Adrenal gland (tissue), 12 donors: Measurements from ENCODE around the gene CCDC9B. TPM values are rescaled to one million over a fixed set of nuclear protein-coding genes. Genes with fewer than 3 reads are reported as not detected.

ENCODE experiments used
- DNase-seq, 7 donors: peaks; one replicate each; pipeline ENCODE4 v3.0.0-alpha.2; 2019 to 2020
- H3K27ac ChIP-seq, 5 donors: fragments of 200-600 bp; sonication (generic) in 4 of 5; 1 replicate in 3 of 5; 2 replicates in 2 of 5; pipeline versions ENCODE4 v1.5.1 to v1.8.0; 2016 to 2020; ENCODE audit warnings: mild to moderate bottlenecking in 1 of 5
- H3K27me3 ChIP-seq: fragments of 200-600 bp; 2 replicates; pipeline ENCODE4 v1.8.0; 2021
- H3K36me3 ChIP-seq, 2 donors: fragments of 200-600 bp; replicated peaks in 1 of 2; 1 replicate in 1 of 2; 2 replicates in 1 of 2; pipeline versions ENCODE4 v1.5.1 to v1.8.0; 2018 to 2022
- H3K4me1 ChIP-seq, 2 donors: fragments of 200-600 bp; replicated peaks in 1 of 2; 1 replicate in 1 of 2; 2 replicates in 1 of 2; pipeline versions ENCODE4 v1.5.1 to v1.8.0; 2018 to 2021
- H3K4me3 ChIP-seq, 4 donors: fragments of 200-600 bp; sonication (generic) in 3 of 4; one replicate each; pipeline ENCODE4 v1.5.1; 2016 to 2018
- H3K9me3 ChIP-seq, 3 donors: fragments of 200-600 bp; sonication (generic) in 1 of 3; replicated peaks in 1 of 3; 1 replicate in 2 of 3; 2 replicates in 1 of 3; pipeline versions ENCODE4 v1.5.1 to v1.8.0; 2016 to 2021
- CTCF ChIP-seq, 6 experiments: fragments of 450-650 bp in 4 of 6; fragments of 200-600 bp in 2 of 6; sonication (generic) in 1 of 6; IDR thresholded peaks; 1 replicate in 5 of 6; 2 replicates in 1 of 6; pipeline versions ENCODE4 v1.5.1 to v1.8.0; 2016 to 2021; ENCODE audit warnings: antibody characterized with exemption in 6 of 6, mild to moderate bottlenecking in 2 of 6, moderate library complexity in 1 of 6
- POLR2A ChIP-seq, 2 donors: fragments of 450-650 bp; IDR thresholded peaks; one replicate each; pipeline ENCODE4 v1.6.1; 2017; ENCODE audit warnings: antibody characterized with exemption in 2 of 2, mild to moderate bottlenecking in 2 of 2, moderate library complexity in 1 of 2
- WGBS, 4 donors: extraction: QIAGEN DNeasy Blood & Tissue Kit in 2 of 4; methylation state at CpG; one replicate each; pipeline versions ENCODE4 v1.1.5 to v1.1.7; 2013 to 2017; 5-methylcytosine and 5-hydroxymethylcytosine counted together
- intact Hi-C, 2 donors: fragments of 100-400 bp; cut with DNase I; formaldehyde crosslinking; loops; one replicate each; pipeline versions ENCODE4 v1.14.1 to v1.15.0; 2022 to 2023
- polyA plus RNA-seq, 3 donors: library from polyadenylated mRNA; stranded (reverse); fragments of 200-250 nt in 2 of 3; fragments of 350-450 nt in 1 of 3; fragmentation: Illumina TruSeq in 1 of 3; extraction: RNeasy Lipid Tissue Mini Kit (QIAGEN cat#74804) in 1 of 3; gene quantifications; one replicate each; pipeline ENCODE4 v1.2.3, GENCODE V29; 2013 to 2014
- total RNA-seq, 9 donors: library from RNA; depleted of rRNA in 4 of 9; stranded (reverse); fragments of >200 nt in 4 of 9; fragments of 120-200 nt in 1 of 9; fragmentation: NEBNext Ultra II Directional in 1 of 9; extraction: Animal tissue kit (Norgen Biotek cat#: 25700) in 1 of 9; gene quantifications; one replicate each; pipeline versions ENCODE4 v1.1.0 to v1.2.4, GENCODE V29; 2013 to 2023
- donor health status: healthy with polysubstance abuse.
- donor health status: Bipolar disorder and iron deficiency.
- donor health status: DM: yes; HTN: yes; CAD: no.
- donor health status: DM: no; HTN: no; CAD: no.
- donor health status: DM: no; HTN: no; CAD: no.
- donor health status: DM: yes; HTN: yes; CAD: no.

The CCDC9B gene
- total and polyA plus RNA-seq, 12 donors = 0.72 to 41.0 (median 10.8) TPM

- Histone ChIP-seq H3K4me3 (no peak overlapping the region), H3K36me3 (no peaks in the 10 kb centered on the region), H3K27ac (no peak overlapping the region), H3K4me1 (no peaks in the 10 kb centered on the region), H3K27me3 (no peaks in the 10 kb centered on the region), H3K9me3 (no peaks in the 10 kb centered on the region)
- WGBS, 4 donors = 89 to 94% (median 91%) methylated on average over 8 to 19 of the region's 19 CpGs
- no peak for DNase-seq
- TF ChIP-seq CTCF (IDR thresholded peaks at IDR 0.05) = no peak
- no peak for TF ChIP-seq POLR2A (IDR thresholded peaks at IDR 0.05)
- intact Hi-C loops = no loop called here
Measured at GRCh38 chr15:40302288-40302886, 38.4 kb downstream of the CCDC9B start.

- Histone ChIP-seq H3K4me1 (no peaks in the 10 kb centered on the region), H3K27ac (no peak overlapping the region), H3K9me3 (no peaks in the 10 kb centered on the region), H3K4me3 (no peak overlapping the region), H3K27me3 (no peaks in the 10 kb centered on the region), H3K36me3 (no peaks in the 10 kb centered on the region)
- intact Hi-C loops = no loop called here
- 50 to 72% (median 67%) methylated on average over 12 of the region's 12 CpGs for WGBS, 4 donors
- TF ChIP-seq CTCF (IDR thresholded peaks at IDR 0.05) (no peak), POLR2A (IDR thresholded peaks at IDR 0.05) (no peak)
- DNase-seq = no peak
Measured at GRCh38 chr15:40301467-40302179, 39.1 kb downstream of the CCDC9B start.

- intact Hi-C loops = no loop called here
- 92 to 96% (median 95%) methylated on average over 2 of the region's 2 CpGs for WGBS, 4 donors
- no peak for DNase-seq
Measured at GRCh38 chr15:40300771-40301170, 40.0 kb downstream of the CCDC9B start.

GRCh38 chr15:40300367-40300766 lies 40.4 kb downstream of the CCDC9B start:
- Histone ChIP-seq H3K36me3 (no peaks in the 10 kb centered on the region), H3K9me3 (no peaks in the 10 kb centered on the region), H3K4me3 (no peak overlapping the region), H3K27ac (no peak overlapping the region), H3K4me1 (no peaks in the 10 kb centered on the region), H3K27me3 (no peaks in the 10 kb centered on the region)
- 92 to 98% (median 95%) methylated on average over 2 of the region's 2 CpGs for WGBS, 4 donors
- intact Hi-C loops = no loop called here
- no peak for DNase-seq
- no peak for TF ChIP-seq POLR2A (IDR thresholded peaks at IDR 0.05)
- no peak for TF ChIP-seq CTCF (IDR thresholded peaks at IDR 0.05)

More at GRCh38 chr15:40300771-40301170, 40.0 kb downstream of the CCDC9B start:
- TF ChIP-seq POLR2A (IDR thresholded peaks at IDR 0.05) (no peak), CTCF (IDR thresholded peaks at IDR 0.05) (no peak)
- no peak overlapping the region for H3K4me3 ChIP-seq
- no peaks in the 10 kb centered on the region for H3K9me3 ChIP-seq
- no peaks in the 10 kb centered on the region for H3K36me3 ChIP-seq
- no peaks in the 10 kb centered on the region for H3K27me3 ChIP-seq
- H3K27ac ChIP-seq = no peak overlapping the region
- H3K4me1 ChIP-seq = no peaks in the 10 kb centered on the region
